ENCODE results near the gene PIBF1.
A peak's percentile ranks its signal among the peaks of the same experiment; 100 is the strongest.

PIBF1 gene

GRCh38 chr13:72998012-72998411, 216.1 kb downstream of the PIBF1 start:
- no peak overlapping the region for H3K4me3 ChIP-seq (ENCODE audit: low read depth, low read length)
- TF ChIP-seq, protein P1, sequence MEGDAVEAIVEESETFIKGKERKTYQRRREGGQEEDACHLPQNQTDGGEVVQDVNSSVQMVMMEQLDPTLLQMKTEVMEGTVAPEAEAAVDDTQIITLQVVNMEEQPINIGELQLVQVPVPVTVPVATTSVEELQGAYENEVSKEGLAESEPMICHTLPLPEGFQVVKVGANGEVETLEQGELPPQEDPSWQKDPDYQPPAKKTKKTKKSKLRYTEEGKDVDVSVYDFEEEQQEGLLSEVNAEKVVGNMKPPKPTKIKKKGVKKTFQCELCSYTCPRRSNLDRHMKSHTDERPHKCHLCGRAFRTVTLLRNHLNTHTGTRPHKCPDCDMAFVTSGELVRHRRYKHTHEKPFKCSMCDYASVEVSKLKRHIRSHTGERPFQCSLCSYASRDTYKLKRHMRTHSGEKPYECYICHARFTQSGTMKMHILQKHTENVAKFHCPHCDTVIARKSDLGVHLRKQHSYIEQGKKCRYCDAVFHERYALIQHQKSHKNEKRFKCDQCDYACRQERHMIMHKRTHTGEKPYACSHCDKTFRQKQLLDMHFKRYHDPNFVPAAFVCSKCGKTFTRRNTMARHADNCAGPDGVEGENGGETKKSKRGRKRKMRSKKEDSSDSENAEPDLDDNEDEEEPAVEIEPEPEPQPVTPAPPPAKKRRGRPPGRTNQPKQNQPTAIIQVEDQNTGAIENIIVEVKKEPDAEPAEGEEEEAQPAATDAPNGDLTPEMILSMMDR (IDR thresholded peaks at IDR 0.05; ENCODE audit: insufficient read depth, low read depth, low read length, missing control alignments), result no peak
- DNase-seq (ENCODE audit: low read depth), result no peak

GRCh38 chr13:73000027-73000674, 218.2 kb downstream of the PIBF1 start:
- DNase-seq (ENCODE audit: low read depth), result peak; percentile 15
- TF ChIP-seq, protein P1 (IDR thresholded peaks at IDR 0.05; ENCODE audit: insufficient read depth, low read depth, low read length, missing control alignments), result no peak
- H3K4me3 ChIP-seq (ENCODE audit: low read depth, low read length), result no peak overlapping the region

GRCh38 chr13:73001971-73002370, 220.0 kb downstream of the PIBF1 start:
- DNase-seq (ENCODE audit: low read depth), result no peak
- TF ChIP-seq, protein P1 (IDR thresholded peaks at IDR 0.05; ENCODE audit: insufficient read depth, low read depth, low read length, missing control alignments), result no peak
- H3K4me3 ChIP-seq (ENCODE audit: low read depth, low read length), result no peak overlapping the region

DNA sequence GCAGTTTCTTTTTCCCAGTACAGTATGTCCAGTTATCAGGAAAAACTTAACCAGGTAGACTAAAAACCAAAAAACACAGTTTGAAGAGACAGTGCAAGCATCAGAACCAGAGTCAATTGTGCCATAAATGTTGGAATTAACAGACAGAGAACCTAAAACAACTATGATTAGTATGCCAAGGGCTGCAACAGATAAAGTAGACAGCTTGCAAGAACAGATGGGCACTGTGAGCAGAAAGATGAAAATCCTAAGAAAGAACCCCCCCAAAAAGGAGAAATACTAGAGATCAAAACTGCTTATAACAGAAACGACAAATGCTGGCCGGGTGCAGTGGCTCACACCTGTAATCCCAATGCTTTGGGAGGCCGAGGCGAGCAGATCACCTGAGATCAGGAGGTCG, 229.8 kb downstream of the PIBF1 start:
- DNase-seq (ENCODE audit: low read depth), result no peak
- TF ChIP-seq, protein P1 (IDR thresholded peaks at IDR 0.05; ENCODE audit: insufficient read depth, low read depth, low read length, missing control alignments), result no peak
- no peak overlapping the region for H3K4me3 ChIP-seq (ENCODE audit: low read depth, low read length)

DNA sequence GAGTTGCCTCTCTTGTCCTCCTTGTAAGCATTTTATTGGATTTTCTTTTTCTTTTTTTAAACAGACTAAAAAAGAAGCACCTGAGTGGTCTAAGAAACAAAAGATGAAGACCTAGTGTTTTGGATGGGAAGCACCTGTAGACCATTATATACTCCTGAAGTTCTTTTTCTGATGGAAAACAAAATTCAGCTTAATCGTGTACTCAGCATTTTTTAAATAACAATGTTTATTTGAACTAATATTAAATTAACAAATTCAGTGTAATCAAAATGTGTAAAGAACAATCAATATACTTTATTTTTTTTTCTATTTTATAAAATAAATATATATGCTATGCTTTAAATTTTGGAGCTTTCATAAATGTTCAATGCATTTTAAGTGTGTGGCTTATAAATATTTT, 233.9 kb downstream of the PIBF1 start:
- TF ChIP-seq, protein P1 (IDR thresholded peaks at IDR 0.05; ENCODE audit: insufficient read depth, low read depth, low read length, missing control alignments), result no peak
- DNase-seq (ENCODE audit: low read depth), result no peak
- H3K4me3 ChIP-seq (ENCODE audit: low read depth, low read length), result no peak overlapping the region

- TF ChIP-seq, protein P1 (IDR thresholded peaks at IDR 0.05; ENCODE audit: insufficient read depth, low read depth, low read length, missing control alignments), result no peak
- no peak for DNase-seq (ENCODE audit: low read depth)
- H3K4me3 ChIP-seq (ENCODE audit: low read depth, low read length), result no peak overlapping the region
Measured at GRCh38 chr13:73018336-73018735, 236.4 kb downstream of the PIBF1 start.

All from GM12865 (cell line).